Colonic mucosa (tissue), 4 donors: Measurements from ENCODE around the gene FBXL2. TPM values are rescaled to one million over a fixed set of nuclear protein-coding genes. Genes with fewer than 3 reads are reported as not detected.

Source experiments
- DNase-seq: peaks from one replicate; pipeline ENCODE4 v3.0.0-alpha.2; 2020
- H3K27ac ChIP-seq: fragments of 200-600 bp; one replicate; pipeline ENCODE4 v1.8.0; 2021
- H3K27me3 ChIP-seq: fragments of 200-600 bp; one replicate; pipeline ENCODE4 v1.8.0; 2021
- H3K36me3 ChIP-seq: fragments of 200-600 bp; one replicate; pipeline ENCODE4 v1.8.0; 2021
- H3K4me1 ChIP-seq: fragments of 200-600 bp; one replicate; pipeline ENCODE4 v1.8.0; 2021; ENCODE audit warnings: mild to moderate bottlenecking
- H3K4me3 ChIP-seq: fragments of 200-600 bp; one replicate; pipeline ENCODE4 v1.8.0; 2021
- H3K9ac ChIP-seq, 2 donors: one replicate each; pipeline ENCODE4 v1.7.0; 2013; ENCODE audit warnings: control low read depth in 2 of 2, low read depth in 2 of 2, low read length in 2 of 2
- H3K9me3 ChIP-seq: fragments of 200-600 bp; one replicate; pipeline ENCODE4 v1.8.0; 2021
- CTCF ChIP-seq: fragments of 200-600 bp; IDR thresholded peaks from one replicate; pipeline ENCODE4 v1.8.0; 2022; ENCODE audit warnings: antibody characterized with exemption, mild to moderate bottlenecking
- intact Hi-C: fragments of 100-400 bp; cut with DNase I; formaldehyde crosslinking; loops from one replicate; pipeline ENCODE4 v1.14.1; 2022
- total RNA-seq, 2 donors: library from RNA; stranded (reverse); fragmentation: NEBNext Ultra II Directional in 1 of 2; extraction: Animal tissue kit (Norgen Biotek cat#: 25700) in 1 of 2; gene quantifications; one replicate each; pipeline ENCODE4 v1.2.1, GENCODE V29; 2021
- donor health status: healthy.
- donor health status: DM: no; HTN: no; CAD: no.
- donor health status: DM: no; HTN: no; CAD: no.

FBXL2 gene
- 1 to 10 TPM in 1 of 2 donors, under 1 TPM in 1; 0.69 to 1.1 TPM for total RNA-seq

GRCh38 chr3:33277193-33277882, at the start of gene FBXL2:
Gene FBXL2 (plus strand): TSS chr3:33277442. CDS start chr3:33277513, 71 bp downstream.
- Histone ChIP-seq H3K4me1 (no peaks in the 10 kb centered on the region), H3K27me3 (peaks cover 3% of the 10 kb centered on the region), H3K9ac (peak within 1 kb of the TSS in 1 of 2 donors; percentile 47), H3K36me3 (no peaks in the 10 kb centered on the region), H3K4me3 (peak within 1 kb of the TSS; percentile 57), H3K9me3 (no peaks in the 10 kb centered on the region), H3K27ac (no peak within 1 kb of the TSS)
- TF ChIP-seq CTCF = no peak
- intact Hi-C loops = no loop called here
- peak; percentile 22 for DNase-seq

DNA sequence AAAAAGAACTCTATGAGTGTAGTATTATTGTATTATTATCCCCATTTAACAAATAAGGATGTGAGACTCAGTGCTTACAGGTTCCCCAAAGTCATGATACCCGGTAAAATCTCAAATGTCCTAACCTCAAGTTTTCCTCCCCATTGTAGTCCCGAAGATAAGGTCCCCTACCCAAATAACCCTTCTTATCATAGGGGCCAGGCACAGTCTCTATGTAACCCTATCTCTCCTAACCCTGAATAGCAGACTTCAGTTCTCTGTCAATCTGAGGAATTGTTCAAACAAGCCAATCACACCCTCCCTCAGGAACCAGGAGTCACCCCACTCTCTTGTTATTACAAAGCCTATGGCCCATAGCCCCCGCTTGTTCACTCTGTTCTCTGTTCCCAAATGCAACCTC, 48.2 kb upstream of the FBXL2 start:
- no peak for TF ChIP-seq CTCF
- Histone ChIP-seq H3K27me3 (no peaks in the 10 kb centered on the region), H3K36me3 (no peaks in the 10 kb centered on the region), H3K27ac (no peak overlapping the region), H3K4me3 (no peak overlapping the region), H3K9me3 (no peaks in the 10 kb centered on the region), H3K4me1 (no peaks in the 10 kb centered on the region), H3K9ac (no peak overlapping the region)
- intact Hi-C loops = no loop called here
- DNase-seq = no peak

DNA sequence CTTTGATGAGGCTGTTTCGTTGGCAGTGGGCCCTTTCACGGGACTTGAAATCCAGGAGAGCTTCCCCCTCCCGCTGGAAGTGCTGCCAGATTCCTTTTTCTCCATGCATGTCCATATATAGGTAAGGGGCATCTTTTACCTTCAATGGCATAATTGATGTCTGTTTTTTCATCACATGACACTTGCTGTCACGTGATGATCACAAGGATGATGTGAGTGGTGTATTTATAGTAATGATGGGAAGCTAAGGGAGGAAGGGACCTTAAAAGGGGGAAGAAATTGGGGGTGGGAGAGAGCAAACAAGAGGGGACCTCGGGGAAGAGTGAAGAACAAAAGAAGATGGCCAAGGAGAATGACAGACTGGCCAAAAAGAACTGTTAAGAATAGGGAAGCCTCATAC, 47.3 kb upstream of the FBXL2 start:
- H3K27ac ChIP-seq = no peak overlapping the region
- H3K4me3 ChIP-seq = no peak overlapping the region
- no peak for DNase-seq
- no peak overlapping the region for H3K9ac ChIP-seq
- H3K9me3 ChIP-seq = no peaks in the 10 kb centered on the region
- H3K36me3 ChIP-seq = no peaks in the 10 kb centered on the region
- H3K27me3 ChIP-seq = no peaks in the 10 kb centered on the region
- no peaks in the 10 kb centered on the region for H3K4me1 ChIP-seq
- intact Hi-C loops = no loop called here
- no peak for TF ChIP-seq CTCF

GRCh38 chr3:33231756-33232465, 45.3 kb upstream of the FBXL2 start:
- Histone ChIP-seq H3K9ac (no peak overlapping the region), H3K4me3 (no peak overlapping the region), H3K27ac (no peak overlapping the region), H3K36me3 (no peaks in the 10 kb centered on the region), H3K27me3 (no peaks in the 10 kb centered on the region), H3K9me3 (no peaks in the 10 kb centered on the region), H3K4me1 (no peaks in the 10 kb centered on the region)
- no peak for TF ChIP-seq CTCF
- DNase-seq = no peak
- intact Hi-C loops = no loop called here

DNA sequence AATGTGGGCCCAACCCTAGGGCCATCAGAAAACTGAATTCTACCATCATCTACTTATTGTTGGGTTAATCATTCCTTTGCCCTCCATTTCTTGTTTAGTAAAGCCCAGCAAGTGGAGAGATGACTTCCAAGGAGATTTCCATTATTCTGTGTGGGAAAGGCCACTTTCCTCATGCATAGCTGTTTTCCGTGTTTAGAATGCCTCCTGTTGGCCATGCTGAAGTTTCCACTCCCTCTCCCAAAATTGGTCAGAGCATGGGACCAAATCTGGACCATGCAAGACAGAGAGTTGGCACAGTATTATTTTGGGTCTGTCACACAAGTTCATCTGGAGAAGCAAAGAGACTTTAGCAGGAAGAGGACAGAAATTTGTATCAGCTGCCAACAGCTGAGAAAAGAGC, 43.4 kb upstream of the FBXL2 start:
- no peaks in the 10 kb centered on the region for H3K27me3 ChIP-seq
- intact Hi-C loops = no loop called here
- H3K4me3 ChIP-seq = no peak overlapping the region
- no peaks in the 10 kb centered on the region for H3K4me1 ChIP-seq
- H3K9ac ChIP-seq = no peak overlapping the region
- no peak for TF ChIP-seq CTCF
- no peaks in the 10 kb centered on the region for H3K9me3 ChIP-seq
- no peak for DNase-seq
- H3K27ac ChIP-seq = no peak overlapping the region
- no peaks in the 10 kb centered on the region for H3K36me3 ChIP-seq
